ENCODE measurements around the gene SMAD4. TPM values are rescaled to one million over a fixed set of nuclear protein-coding genes. Genes with fewer than 3 reads are reported as not detected.

The SMAD4 gene
- total RNA-seq, 4 donors from 2014 or later = 86.7 to 104 (median 98.6) TPM

DNA sequence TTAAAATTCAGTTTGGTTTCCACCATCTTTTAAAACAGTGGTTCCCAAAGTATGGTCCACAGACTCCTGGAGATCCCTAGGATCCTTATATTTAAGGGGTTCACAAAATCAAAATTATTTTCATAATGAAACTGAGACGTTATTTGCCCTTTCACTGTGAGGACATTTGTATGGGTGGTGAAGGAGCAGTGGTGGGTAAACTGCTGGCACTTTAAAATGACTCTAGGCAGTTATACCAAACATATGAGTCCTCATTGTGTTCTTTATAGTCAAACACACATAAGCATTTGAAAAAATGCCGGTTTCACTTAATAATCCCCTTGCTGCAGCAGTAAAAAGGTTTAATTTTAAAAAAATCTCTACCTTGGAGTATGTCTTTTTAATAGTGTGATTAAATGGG is 7.2 kb downstream of the SMAD4 start:
- no peak for DNase-seq (ENCODE audit: low spot score)
- ATAC-seq (ENCODE audit: low FRiP score) = no peak
- TF ChIP-seq CTCF (IDR thresholded peaks at IDR 0.05) = no peak

GRCh38 chr18:51038110-51038509 is 8.1 kb downstream of the SMAD4 start:
- no peak for TF ChIP-seq CTCF (IDR thresholded peaks at IDR 0.05)
- ATAC-seq (ENCODE audit: low FRiP score) (no peak), DNase-seq (ENCODE audit: low spot score) (no peak)

DNA sequence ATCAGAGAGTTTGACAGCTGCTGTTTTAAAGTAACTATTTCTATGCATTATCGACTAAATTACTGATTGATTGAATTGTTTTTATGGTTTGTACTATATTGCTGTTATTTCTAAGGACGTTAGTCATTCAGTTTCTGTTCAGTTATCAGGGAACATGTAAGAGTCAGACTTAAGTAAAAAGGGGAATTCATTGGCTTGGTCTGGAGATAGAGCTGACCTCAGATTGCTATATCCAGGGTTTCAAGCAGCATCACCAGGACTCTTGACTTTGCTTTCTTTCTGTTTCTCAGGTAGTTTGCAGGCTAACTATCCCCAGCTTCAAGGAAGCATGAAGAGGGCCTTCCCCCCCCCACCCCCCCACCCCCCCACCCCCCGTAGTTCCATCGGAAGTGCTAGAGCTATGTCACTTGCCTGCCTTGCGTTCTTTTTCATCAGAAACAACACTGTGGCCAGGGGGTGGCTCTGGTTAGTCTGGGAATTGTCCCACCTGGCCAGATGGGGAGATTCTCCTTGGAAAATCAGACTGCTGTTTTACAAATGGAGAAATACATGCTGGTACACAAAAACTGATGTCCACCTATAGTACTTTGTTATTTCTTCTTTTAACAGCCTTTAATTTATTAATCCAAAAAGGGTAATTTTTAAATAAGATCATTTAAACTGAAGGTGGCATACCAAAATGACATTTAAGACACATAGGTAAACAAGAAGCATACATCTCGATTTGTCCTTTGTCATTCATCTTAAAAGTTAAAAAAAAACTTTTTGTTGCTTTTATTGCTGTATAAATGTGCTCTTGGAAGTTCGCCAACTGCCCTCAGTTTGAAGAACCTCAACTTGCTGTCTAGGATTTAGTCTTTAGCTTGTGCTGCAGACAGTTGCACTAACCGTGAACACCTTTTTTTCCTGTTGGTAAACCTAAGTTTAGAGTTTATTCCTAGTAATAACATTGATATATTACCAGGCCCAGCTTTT is 9.4 kb downstream of the SMAD4 start:
- no peak for TF ChIP-seq CTCF (IDR thresholded peaks at IDR 0.05)
- peak; percentile 34 for ATAC-seq (ENCODE audit: low FRiP score)
- no peak for DNase-seq (ENCODE audit: low spot score)

DNA sequence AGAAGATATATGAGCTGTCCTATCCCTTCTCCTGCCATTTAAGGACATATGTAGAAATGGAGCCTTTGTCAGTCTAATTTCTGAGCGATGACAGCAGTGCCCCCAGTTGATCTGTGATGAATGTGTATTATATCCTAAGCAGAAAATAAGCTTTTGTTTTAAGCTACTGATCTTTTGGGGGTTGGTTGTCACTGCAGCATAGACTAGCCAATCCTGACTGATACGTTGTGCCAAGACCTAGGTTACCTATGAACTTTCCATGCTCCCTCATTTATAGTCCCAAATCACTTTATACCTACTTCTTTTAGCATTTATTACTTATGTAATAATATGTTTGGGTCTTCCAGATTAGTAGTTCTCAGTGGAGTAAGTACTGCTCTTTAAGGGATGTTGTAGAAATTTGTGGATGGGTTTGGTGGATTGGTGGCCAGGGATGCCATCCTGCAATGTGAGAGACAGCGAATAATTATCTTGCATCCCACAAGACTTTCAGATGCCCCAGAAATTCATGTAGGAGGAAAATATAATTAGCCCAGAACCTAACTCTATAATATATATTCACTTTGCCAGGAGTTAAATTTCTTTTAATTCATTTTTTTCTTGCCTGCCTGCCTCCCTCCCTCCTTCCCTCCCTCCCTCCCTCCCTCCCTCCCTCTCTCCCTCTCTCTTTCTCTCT is 11.8 kb downstream of the SMAD4 start:
- DNase-seq (ENCODE audit: low spot score) = no peak
- no peak for ATAC-seq (ENCODE audit: low FRiP score)
- TF ChIP-seq CTCF (IDR thresholded peaks at IDR 0.05) = no peak

DNA sequence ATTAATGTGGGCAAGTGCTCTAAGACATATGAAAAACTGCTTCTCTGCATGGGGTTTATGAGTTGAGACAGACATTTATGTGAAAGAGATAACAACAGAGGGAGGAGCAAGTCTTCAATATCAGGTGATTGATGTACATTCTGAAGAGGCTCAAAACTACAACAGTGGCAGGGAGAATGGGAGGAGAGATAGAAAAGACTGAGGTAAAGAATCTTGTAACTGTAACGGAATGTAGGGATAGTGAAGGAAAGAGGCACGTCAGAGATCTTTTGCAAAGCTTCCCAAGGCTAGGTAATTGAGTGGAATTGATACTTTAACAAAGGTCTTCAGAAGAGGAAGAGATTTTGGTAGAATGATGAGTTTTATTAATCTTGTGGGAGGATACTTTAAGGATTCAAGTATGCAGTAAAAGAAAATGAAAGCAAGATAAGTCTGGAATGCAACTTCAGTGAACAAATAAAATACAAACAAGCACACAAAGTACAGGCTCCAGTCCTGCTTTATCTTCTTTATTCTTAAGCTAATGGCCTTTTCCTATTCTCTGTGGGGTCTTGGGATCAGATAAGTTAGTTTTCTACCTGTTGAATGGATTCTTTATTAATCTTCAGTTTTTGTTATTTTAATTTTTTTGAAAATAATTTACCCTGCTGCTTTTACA is 15.0 kb downstream of the SMAD4 start:
- no peak for ATAC-seq (ENCODE audit: low FRiP score)
- no peak for TF ChIP-seq CTCF (IDR thresholded peaks at IDR 0.05)
- DNase-seq (ENCODE audit: low spot score) = no peak

GRCh38 chr18:51048190-51048589 is 18.2 kb downstream of the SMAD4 start:
- no peak for DNase-seq (ENCODE audit: low spot score)
- ATAC-seq (ENCODE audit: low FRiP score) = no peak
- TF ChIP-seq CTCF (IDR thresholded peaks at IDR 0.05) = no peak

Data from omental fat pad (tissue), 4 donors.